Muscle of leg (tissue), 11 donors: ENCODE measurements around the gene MAST3. TPM values are rescaled to one million over a fixed set of nuclear protein-coding genes. Genes with fewer than 3 reads are reported as not detected.

Experiments
- DNase-seq: peaks from one replicate; pipeline ENCODE4 v3.0.0; 2013
- H3K27ac ChIP-seq: one replicate; pipeline ENCODE4 v1.5.1; 2013; ENCODE audit warnings: mild to moderate bottlenecking, low read length, control low read depth
- H3K27me3 ChIP-seq: one replicate; pipeline ENCODE4 v1.6.1; 2013; ENCODE audit warnings: low read length; ENCODE audit not compliant: control insufficient read depth, insufficient read depth
- H3K36me3 ChIP-seq: one replicate; pipeline ENCODE4 v1.6.1; 2013; ENCODE audit warnings: low read length; ENCODE audit not compliant: control insufficient read depth, insufficient read depth
- H3K4me1 ChIP-seq: one replicate; pipeline ENCODE4 v1.6.1; 2013; ENCODE audit warnings: low read length; ENCODE audit not compliant: control insufficient read depth, insufficient read depth
- H3K4me3 ChIP-seq: one replicate; pipeline ENCODE4 v1.5.1; 2013; ENCODE audit warnings: low read length, control low read depth
- H3K9me3 ChIP-seq: replicated peaks from 2 replicates; pipeline ENCODE4 v1.6.1; 2013; ENCODE audit warnings: low read depth, low read length; ENCODE audit not compliant: control insufficient read depth
- WGBS: methylation state at CpG from one replicate; pipeline ENCODE4 v1.1.5; 2013; ENCODE audit warnings: missing lambda C conversion rate; ENCODE audit not compliant: insufficient coverage; 5-methylcytosine and 5-hydroxymethylcytosine counted together
- polyA plus RNA-seq, 8 donors: library from polyadenylated mRNA; unstranded; fragments of 120-200 nt; gene quantifications; one replicate each; pipeline versions ENCODE4 v1.2.1 to v1.2.3, GENCODE V29; 2013; ENCODE audit warnings: inconsistent platforms in 1 of 8, low replicate concordance in 1 of 8; ENCODE audit not compliant: insufficient read length in 8 of 8, insufficient read depth in 1 of 8
- total RNA-seq: library from RNA; stranded (reverse); fragments of 120-200 nt; gene quantifications from one replicate; pipeline ENCODE4 v1.2.4, GENCODE V29; 2013

MAST3 gene
- total and polyA plus RNA-seq, 9 donors, result 3.4 to 12.2 (median 7.6) TPM

DNA sequence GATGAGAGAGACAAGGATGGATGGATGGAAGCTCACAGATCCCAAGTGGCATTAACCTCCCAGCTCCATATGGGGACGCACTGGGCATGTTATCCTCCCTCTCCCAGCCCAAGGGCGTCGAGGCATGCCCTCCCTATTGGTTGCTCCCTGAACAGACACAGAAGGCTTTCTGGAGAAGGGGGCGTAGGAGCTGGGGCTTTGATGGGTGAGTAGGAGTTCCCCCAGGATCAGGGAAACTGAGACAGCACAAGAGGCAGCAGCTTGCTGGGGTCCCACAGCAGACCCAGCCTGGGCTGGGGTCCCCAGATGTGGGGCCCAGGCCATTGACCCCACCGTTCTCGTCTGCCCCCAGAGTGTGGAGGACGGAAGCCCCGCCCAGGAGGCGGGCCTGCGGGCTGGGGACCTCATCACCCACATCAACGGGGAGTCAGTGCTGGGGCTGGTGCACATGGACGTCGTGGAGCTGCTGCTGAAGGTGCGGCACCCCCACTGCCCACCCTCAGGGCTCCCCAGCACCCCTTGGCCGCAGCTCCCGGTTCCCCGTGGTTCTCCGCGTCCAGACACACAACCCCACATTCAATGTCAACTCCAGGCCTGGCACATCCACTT is 47.9 kb downstream of the MAST3 start:
- Histone ChIP-seq H3K27ac (no peak overlapping the region), H3K9me3 (no peaks in the 10 kb centered on the region), H3K4me1 (peaks cover 9% of the 10 kb centered on the region), H3K4me3 (no peak overlapping the region), H3K36me3 (peaks cover 47% of the 10 kb centered on the region), H3K27me3 (no peaks in the 10 kb centered on the region)
- 90% methylated on average over 15 of the region's 19 CpGs for WGBS
- DNase-seq, result no peak

DNA sequence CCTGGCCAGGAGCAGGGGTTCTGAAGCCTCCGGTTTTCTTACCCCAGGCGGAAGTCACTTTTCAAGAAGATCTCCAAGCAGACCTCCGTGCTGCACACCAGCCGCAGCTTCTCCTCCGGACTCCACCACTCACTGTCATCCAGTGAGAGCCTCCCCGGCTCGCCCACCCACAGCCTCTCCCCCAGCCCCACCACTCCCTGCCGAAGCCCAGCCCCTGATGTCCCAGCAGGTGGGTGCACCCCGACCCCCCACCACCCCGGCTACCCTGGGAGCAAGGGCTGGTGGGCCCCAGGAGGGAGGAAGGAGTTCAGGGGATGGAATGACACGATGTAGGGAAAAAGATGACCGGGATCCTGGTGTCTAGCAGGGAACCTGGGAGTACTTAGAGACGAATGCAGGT is 49.8 kb downstream of the MAST3 start:
- no peak for DNase-seq
- H3K4me1 ChIP-seq, result peaks cover 26% of the 10 kb centered on the region
- no peaks in the 10 kb centered on the region for H3K9me3 ChIP-seq
- no peaks in the 10 kb centered on the region for H3K27me3 ChIP-seq
- no peak overlapping the region for H3K4me3 ChIP-seq
- H3K36me3 ChIP-seq, result peaks cover 41% of the 10 kb centered on the region
- WGBS, result 81% methylated on average over 9 of the region's 13 CpGs
- no peak overlapping the region for H3K27ac ChIP-seq

DNA sequence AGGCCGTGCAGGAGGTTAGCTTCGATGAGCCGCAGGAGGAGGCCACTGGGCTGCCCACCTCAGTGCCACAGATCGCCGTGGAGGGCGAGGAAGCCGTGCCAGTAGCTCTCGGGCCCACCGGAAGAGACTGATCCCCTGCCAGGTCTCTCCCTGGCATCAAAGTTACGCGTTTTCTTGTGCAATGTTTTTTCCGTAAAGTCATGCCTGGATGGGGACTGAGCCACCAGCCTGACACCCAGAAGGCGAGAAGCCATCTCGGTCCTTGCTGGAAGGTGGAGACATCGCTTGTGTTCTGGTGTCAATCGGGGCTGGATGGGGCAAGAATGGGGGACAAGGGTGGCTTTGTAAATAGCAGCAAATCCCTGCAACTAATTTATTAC is 52.0 kb downstream of the MAST3 start:
- Histone ChIP-seq H3K36me3 (peaks cover 26% of the 10 kb centered on the region), H3K4me3 (no peak overlapping the region), H3K27me3 (no peaks in the 10 kb centered on the region), H3K27ac (peak overlapping the region; percentile 42), H3K9me3 (no peaks in the 10 kb centered on the region), H3K4me1 (peaks cover 36% of the 10 kb centered on the region)
- DNase-seq, result no peak
- WGBS, result 92% methylated on average over 13 of the region's 16 CpGs

DNA sequence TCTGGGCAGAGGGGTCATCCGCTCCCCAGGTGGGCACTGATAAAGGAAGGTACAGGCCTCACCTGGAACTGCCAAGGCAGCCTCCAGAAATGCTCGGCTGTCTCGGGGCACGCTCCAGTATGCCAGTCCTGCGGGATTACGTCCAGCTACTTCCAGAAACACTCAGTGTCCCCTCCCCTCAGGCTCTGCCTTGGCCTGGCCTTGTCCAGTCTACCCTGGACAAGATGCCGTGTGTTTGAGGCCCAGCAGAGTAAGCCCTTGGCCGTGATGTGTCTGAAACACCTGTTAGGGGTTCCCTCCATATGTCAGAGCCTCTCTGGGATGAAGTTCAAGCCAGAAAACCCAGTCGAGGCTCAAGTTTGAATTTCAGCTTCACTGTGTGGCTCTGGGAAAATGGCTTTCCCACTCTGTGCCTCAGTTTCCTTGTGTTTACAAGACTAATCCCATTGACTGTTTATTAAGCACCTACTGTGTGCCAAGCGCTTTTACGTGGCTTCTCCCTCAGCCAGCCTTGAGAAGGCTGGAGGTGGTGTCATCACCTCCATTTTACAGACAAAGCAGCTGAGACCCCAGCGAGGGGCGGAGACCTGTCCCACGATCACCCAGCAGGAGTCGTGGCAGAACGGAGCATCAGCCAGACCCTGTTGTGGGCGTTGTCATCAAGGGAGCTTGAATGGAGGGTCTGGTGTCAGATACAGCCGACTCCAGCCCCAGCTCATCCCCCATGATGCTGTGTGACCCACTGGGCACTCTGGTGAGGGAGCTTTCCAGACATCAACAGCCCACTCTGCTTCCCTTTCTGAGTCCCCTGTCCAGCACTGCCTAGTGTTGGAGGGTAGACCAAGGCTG is 53.4 kb downstream of the MAST3 start:
- H3K9me3 ChIP-seq, result no peaks in the 10 kb centered on the region
- DNase-seq, result peak; percentile 40
- WGBS, result 73% methylated on average over 16 of the region's 18 CpGs
- H3K27ac ChIP-seq, result no peak overlapping the region
- peaks cover 15% of the 10 kb centered on the region for H3K36me3 ChIP-seq
- H3K27me3 ChIP-seq, result no peaks in the 10 kb centered on the region
- peaks cover 45% of the 10 kb centered on the region for H3K4me1 ChIP-seq
- no peak overlapping the region for H3K4me3 ChIP-seq

DNA sequence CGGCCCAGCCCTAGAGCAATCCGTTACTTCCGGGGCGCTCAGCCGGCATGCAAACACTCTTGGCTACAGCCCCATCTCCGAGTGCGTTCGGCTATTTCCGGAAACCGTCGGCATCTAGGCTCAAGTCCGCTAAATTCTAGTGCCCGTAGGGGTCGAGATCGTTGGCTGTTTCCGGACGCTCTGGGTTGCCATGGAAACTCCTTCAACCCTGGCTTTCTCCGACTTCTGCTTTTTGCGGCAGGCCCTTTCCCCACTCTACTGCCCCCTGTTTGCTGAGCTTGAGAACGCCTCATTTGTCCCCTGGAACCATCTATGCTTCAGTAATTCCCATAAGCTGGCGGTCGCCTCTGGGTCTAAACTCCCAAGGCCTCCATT is 54.9 kb downstream of the MAST3 start:
- H3K4me1 ChIP-seq, result peaks cover 59% of the 10 kb centered on the region

DNA sequence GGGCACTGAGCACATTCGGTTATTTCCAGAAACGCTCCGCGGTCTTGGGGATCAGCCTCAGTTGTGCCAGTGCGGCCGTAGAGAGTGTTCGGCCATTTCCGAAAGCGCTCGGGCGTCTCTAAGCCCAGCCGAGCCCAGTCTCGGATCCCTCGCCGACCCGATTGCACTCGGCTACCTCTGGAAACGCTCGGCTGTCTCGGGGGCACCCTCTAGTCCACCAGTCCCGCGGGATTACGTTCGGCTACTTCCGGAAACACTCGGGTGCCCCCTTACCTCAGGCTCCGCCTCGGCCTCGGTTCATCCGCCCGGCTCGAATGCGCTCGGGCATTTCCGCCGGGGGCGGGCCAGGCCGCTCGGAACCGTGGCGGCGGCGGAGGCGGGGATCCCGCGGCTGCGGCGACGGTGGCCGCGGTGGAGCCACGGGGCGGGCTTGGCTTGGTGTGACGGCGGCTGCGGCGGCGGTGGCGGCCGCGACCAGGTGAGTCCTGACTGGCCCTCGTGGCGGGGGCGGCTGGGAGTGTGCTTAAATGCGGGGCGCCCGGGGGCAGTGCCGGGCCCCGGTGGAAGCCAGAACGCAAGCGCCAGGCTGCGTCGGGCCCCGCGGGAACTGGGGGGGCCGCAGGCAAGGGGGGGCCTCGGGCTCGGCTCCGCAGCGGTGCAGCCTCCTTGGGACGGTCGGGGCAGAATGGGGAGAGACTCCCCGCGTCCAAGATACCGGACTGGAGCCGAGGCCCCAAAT is 55.4 kb downstream of the MAST3 start, which contains the start of gene PIK3R2:
PIK3R2 (plus strand) TSS at position 347 of the 739 bp plus-strand sequence. CDS start 2,717 bp downstream, outside the sequence.
- WGBS, result under 1% methylated on average over 80 of the region's 86 CpGs

More for the DNA sequence above, 54.9 kb downstream of the MAST3 start:
- WGBS, result 0% methylated on average over 22 of the region's 22 CpGs
- H3K4me3 ChIP-seq, result peak overlapping the region; percentile 92
- no peaks in the 10 kb centered on the region for H3K27me3 ChIP-seq
- peaks cover 16% of the 10 kb centered on the region for H3K36me3 ChIP-seq
- peak; percentile 99 for DNase-seq
- H3K9me3 ChIP-seq, result no peaks in the 10 kb centered on the region
- peak overlapping the region; percentile 96 for H3K27ac ChIP-seq

DNA sequence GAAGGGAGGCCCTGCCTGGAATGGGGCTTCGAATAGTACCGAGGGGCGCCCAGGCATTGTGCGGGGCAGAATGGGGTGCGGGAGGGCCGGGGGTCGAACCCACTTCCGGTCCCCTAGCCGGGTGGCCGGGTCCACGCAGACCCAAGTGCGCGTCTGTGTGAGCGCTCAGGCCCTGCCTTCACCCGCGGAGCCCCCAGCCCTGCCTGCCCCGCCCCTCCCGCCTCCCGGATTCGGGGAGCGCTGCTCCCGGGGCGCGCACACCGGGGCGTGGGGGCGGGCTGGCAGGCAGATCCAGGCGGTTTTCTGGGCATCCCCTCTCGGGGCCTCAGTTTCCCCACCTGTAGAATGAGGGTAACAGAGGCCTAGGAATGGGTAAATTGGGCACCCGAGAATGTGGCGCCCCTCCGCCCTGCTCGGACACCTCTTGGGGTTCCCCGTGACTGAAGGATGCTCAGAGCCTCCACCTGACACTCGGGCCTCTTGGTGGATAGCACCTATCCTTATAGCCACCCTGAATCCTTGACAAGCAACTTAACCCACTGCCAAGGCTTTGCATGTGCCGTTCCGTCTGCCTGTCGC is 56.1 kb downstream of the MAST3 start:
- Histone ChIP-seq H3K9me3 (no peaks in the 10 kb centered on the region), H3K36me3 (peaks cover 15% of the 10 kb centered on the region), H3K4me1 (peaks cover 71% of the 10 kb centered on the region), H3K27me3 (no peaks in the 10 kb centered on the region), H3K27ac (peak overlapping the region; percentile 88), H3K4me3 (peak overlapping the region; percentile 92)
- DNase-seq, result no peak
- WGBS, result under 1% methylated on average over 34 of the region's 38 CpGs

More for the DNA sequence above, 55.4 kb downstream of the MAST3 start, which contains the start of gene PIK3R2:
- Histone ChIP-seq H3K4me1 (peaks cover 65% of the 10 kb centered on the region), H3K27me3 (no peaks in the 10 kb centered on the region), H3K27ac (peak within 1 kb of the TSS; percentile 96), H3K36me3 (peaks cover 12% of the 10 kb centered on the region), H3K9me3 (no peaks in the 10 kb centered on the region), H3K4me3 (peak within 1 kb of the TSS; percentile 92)
- DNase-seq, result peak; percentile 99

DNA sequence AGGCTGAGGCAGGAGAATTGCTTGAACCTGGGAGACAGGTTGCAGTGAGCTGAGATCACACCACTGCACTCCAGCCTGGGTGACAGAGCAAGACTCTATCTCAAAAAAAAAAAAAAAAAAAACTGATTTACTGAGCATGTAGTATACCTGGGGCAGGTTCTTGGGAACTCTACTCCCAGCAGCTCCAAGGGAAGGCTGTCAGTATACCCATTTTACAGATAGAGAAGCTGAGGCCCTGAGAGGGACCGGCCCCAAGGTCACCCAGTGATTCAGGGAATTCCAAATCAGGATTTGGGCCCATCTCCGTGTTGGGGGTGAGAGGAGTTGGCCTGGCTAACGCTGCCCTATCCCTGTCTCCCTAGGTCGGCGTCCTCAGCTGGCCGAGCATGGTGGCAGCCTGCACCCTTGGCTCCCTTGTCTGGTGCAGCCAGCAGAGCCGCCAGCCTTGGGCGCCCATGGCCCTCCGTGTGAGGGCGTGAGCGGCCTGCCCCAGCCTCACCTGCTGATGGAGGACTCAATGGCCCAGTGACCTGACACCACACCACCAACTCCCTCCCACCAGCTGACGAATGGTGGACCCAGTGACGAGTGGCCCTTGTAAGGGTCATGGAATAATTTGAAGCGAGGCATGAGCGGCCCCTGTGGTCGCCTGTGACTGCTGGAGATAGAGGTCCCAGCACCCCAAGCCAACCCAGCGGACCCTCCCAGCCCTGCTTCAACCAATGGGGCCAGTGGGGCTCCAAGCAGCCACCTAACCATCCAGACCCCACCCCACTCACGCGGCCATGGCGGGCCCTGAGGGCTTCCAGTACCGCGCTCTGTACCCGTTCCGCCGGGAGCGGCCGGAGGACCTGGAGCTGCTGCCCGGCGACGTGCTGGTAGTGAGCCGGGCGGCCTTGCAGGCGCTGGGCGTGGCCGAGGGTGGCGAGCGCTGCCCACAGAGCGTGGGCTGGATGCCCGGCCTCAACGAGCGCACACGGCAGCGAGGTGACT is 57.8 kb downstream of the MAST3 start:
- Histone ChIP-seq H3K4me1 (peaks cover 72% of the 10 kb centered on the region), H3K36me3 (peaks cover 22% of the 10 kb centered on the region), H3K27me3 (no peaks in the 10 kb centered on the region), H3K27ac (no peak overlapping the region), H3K4me3 (no peak overlapping the region), H3K9me3 (no peaks in the 10 kb centered on the region)
- no peak for DNase-seq
- 90% methylated on average over 31 of the region's 43 CpGs for WGBS

DNA sequence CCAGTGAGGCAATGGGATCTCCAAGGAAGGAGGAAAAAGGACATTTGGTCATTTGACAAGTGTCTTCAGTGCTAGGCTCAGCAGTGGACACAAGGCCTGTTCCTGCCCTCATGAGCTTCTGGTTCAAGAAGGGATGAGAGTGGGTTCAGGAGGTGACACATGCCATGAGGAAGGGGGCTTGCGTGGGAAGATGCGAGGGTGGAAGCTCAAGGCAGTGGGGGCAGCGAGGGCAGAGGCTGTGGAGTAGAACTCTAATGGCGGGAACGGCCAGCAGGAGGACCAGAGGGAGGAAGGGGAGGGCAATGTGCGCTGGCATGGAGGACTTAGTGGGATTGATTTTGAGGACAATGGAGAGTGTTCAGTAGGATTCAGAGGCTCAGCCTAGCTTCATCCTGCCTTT is 58.7 kb downstream of the MAST3 start:
- no peak overlapping the region for H3K4me3 ChIP-seq
- peaks cover 68% of the 10 kb centered on the region for H3K4me1 ChIP-seq
- WGBS, result 86% methylated on average over 5 of the region's 6 CpGs
- DNase-seq, result no peak
- no peaks in the 10 kb centered on the region for H3K27me3 ChIP-seq
- peak overlapping the region; percentile 99 for H3K27ac ChIP-seq
- no peaks in the 10 kb centered on the region for H3K9me3 ChIP-seq
- H3K36me3 ChIP-seq, result peaks cover 26% of the 10 kb centered on the region
